Posterior cingulate gyrus (tissue), 11 donors: ENCODE data around the gene PITX2.
A peak's percentile ranks its signal among the peaks of the same experiment; 100 is the strongest.
"Not testable (repeated sequence)": the region's sequence is repeated elsewhere in the genome, so short reads cannot be mapped to it uniquely, and the experiment has no call there.

Experiments
- DNase-seq, 10 donors: peaks; one replicate each; pipeline versions ENCODE4 v3.0.0 to v3.0.0-alpha.2; 2020 to 2021; ENCODE audit warnings: mixed read lengths in 3 of 10
- intact Hi-C: fragments of 100-400 bp; cut with DNase I; formaldehyde crosslinking; loops from one replicate; pipeline ENCODE4 v1.15.1; 2023

The PITX2 gene

DNA sequence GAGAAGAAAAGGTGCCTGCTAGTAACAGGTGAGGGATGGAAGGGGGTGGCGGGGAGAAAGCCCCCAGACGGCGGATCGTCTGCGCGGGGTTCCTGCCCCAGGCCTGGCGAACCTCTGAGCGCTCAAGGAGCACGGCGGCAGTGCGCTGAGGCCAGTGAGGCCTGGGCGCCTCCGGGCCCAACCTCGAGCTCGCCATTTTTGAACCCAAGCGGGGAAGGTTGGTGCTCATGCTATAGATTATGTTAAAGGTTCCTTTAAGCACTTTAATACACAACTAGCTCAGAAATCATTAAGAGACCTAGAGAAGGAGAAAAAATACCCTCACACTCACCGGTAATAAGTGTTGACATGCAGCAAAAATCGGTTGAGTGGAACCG, 7.9 kb downstream of the PITX2 start:
- DNase-seq = peak in 1 of 10 donors; percentile 58
- intact Hi-C loops = no loop called here

DNA sequence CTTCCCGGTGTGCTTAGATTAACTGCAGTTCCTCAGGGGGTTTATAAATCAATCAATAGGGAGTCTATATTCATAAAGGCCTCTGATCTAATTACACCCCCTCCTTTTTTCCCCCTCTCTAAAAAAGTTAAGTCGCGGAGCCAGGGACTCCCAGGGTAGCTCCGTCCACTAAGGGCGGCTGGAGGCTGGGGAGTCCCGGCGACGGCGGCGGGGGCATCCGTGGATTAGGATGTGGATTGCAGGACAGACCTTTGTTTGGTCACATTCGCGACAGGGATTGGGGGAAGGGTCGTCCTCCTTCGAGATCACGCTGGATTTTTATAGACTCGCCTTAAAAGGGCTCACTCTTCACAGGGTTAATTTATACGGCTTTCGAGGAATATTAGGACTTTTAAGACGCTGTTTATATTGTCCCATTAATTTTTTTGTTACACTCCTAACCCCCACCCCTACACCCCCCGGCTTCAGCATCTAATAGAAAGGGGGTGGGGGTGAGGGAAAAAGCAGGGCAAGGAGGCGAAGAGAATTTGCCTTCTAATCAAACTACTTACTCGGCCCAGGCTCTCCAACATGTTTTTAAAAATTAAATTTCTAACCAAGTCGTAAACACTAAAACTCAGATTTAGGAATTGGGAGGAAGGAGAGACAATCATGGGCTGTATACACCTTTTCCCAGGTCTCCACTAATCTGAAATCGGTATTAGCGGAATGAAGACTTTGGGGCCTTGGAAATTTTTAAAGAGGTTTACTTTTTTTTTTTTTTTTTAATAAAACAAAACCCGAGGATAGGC, 8.5 kb downstream of the PITX2 start:
- DNase-seq = peak in 1 of 10 donors; percentile 69
- intact Hi-C loops = no loop called here

DNA sequence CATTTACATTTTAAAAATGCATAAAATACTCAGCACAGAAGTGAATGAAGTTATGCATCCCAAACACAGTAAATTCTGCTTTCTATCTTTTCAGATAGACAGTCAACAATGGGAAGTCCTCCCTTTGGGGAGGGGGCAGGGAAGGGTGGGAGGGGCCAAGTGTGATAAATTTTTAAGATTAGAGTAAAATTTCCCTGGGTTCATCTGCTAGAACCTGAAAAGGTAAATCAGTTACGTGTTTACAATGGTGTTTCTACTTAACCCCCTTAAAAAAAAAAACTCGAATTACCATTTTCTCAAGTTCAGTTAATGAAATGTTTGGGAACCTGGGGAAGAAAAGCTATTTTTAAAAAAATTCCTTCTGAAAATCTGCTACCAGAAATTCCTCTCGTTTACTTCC, 9.1 kb downstream of the PITX2 start:
- intact Hi-C loops = no loop called here
- DNase-seq = no peak

DNA sequence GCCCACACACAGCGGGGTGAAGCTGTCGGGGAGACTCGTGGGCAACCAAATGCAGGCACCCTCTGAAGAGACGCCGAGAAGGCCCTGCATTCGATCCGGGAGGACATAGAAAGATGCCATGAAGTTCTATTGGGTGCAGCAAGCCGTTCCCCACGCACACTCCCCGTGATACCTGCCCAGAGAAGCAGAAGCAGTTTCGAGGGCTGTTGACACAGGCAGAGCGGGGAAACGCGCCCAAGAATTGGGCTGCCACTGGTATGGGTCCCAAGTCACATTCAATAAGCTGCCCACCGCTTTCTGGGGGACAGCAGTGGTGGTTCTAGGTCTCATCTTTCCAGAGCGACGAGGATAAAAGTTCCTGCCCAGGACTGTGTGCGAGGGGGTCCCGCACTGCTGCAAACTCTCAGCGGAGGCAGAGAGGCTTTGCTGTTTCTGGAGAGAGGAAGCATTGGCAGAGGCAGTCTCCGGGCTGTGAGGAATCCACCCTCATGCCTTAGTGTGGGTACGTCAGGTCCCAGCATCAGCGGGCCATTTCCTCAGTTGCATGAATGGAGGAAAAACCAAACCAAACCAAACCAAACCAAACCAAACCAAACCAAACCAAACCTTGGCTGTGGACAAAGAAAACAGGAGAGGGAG, 10.1 kb downstream of the PITX2 start:
- DNase-seq = peak in 2 of 10 donors; percentile 49 to 74
- intact Hi-C loops = no loop called here

DNA sequence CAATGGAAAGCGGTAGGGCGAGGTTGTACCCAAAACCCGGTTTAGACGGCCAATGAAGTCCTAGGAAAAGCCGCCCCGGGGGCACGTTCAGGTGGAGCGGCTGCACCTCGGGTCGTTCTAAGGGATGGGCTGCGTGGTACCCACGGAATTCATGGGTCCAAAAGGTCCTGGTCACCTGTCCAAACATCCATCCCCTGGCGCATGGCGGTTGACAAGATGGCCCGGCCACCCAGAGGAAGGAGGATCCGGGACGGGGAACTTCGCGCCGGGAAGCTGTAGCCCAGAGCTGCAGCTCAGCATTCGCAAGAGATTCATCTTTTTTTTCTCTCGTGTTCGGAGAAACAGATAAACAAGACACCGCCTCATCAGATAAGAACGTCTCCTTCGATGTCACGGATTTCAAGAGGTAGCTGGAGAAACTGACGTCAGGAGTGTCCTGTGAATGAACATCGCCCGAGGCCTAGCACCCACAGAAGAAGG, 10.9 kb downstream of the PITX2 start:
- peak in 2 of 10 donors; percentile 52 to 67 for DNase-seq
- intact Hi-C loops = no loop called here

DNA sequence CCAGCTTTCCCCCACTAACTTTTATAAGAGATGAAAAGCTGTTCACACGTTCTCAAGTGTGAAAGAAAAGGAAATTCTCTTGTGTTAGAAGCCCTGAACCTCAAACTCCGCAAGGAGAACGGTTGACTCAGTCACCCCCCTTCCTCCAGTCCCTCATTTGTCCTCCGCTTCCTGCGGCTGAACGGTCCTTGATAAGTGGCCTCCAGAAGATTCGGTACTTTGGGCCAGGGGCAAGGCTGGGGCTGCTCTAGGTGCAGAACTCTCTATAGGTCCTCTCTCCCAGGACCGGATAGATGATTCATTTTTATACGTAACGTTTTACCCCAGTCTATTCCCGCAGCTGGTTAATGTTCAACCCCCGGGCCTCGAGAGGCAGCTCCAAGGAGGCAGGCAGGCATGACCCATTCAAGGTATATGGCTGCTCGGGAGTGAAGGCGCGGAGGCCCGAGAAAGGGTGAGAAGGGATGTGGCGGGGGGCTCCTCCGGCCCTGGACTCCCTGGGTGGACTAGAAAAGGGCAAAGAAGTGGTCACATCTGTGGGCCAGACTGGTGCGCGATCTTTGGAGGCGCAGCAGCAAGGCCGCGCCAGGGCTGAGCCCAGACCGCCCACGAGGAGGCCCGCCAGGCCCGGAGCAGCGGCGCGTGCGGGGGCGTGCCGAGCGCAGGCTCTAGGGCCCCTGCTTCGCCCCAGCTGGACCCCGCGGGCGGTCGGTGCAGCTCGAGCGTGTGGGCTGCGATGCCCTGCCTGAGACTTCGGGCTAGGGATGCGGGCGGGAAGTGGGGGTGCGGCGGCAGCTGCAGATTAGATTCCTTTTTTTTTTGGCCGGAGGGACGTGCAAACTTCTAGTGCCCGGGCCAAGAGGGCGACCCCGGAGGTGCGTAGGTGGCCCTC, 11.7 kb downstream of the PITX2 start:
- intact Hi-C loops = no loop called here
- DNase-seq = peak in 2 of 10 donors; percentile 47 to 66

DNA sequence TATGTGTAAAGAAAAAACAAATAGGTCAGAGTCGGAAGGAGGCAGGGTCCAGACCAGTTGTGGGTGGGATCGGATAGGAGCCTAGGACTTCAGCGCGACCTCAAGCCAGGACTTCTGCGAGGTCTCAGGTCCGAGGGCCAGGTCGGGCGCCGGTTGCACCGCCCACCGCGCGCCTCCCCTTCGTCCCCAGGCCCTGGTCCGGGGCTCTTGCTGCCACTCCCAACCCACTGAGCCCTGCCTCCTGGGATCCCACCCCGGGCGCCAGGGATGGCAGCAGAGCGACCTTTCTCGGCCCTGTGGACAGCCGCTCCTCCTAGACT, 12.3 kb downstream of the PITX2 start:
- intact Hi-C loops = no loop called here
- peak in 2 of 10 donors; percentile 66 for DNase-seq

DNA sequence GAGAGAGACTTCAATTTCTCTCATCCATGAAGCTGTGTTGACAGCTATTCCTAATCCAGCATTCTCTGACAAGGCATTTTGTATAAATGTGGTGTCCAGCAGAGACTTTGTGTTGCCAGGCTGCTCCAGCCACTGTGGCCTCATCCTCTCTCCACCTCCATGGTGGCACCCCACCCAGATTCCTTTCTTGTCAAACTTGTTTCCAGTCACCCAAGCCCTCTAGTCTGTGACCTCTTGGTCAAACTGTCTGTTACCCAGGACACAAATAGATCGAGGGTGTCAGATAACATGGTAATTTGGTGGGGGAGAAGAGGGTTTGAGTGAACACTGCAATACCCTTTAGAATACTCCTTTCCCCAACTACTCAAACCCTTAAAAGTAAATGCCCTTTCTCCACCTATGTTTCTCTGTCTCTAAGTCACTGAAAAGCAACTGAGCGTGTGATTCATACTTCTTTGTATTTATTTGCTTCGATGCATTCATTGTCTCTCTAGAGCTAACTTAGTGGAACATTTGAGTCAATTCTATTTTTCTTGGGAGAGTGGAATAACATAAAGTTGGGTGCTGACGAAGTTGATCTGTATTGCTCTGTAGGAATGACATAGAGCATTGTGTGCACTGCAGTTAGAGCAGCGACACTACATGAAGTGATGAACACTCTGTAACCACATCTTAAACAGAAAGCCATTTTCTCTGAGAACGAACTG, 13.7 kb downstream of the PITX2 start:
- intact Hi-C loops = no loop called here
- DNase-seq = no peak

DNA sequence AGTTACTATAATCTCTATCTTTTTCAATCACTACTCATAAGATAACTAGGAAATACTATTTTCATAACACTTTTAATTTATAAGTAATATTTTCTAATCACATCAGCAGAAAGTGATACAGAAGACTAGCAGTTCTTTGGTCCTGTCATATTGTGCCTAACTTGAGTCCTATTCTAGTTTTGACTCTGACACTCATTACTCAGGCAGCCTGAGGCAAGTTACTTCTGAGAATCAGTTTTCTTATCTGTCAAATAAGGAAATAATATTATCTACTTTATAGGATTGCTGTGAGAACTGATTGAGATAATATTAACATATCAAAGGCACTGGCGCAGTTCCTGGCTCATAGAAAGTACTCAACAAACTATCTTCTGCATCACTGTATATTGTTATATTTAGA, 17.8 kb downstream of the PITX2 start:
- intact Hi-C loops = no loop called here

DNA sequence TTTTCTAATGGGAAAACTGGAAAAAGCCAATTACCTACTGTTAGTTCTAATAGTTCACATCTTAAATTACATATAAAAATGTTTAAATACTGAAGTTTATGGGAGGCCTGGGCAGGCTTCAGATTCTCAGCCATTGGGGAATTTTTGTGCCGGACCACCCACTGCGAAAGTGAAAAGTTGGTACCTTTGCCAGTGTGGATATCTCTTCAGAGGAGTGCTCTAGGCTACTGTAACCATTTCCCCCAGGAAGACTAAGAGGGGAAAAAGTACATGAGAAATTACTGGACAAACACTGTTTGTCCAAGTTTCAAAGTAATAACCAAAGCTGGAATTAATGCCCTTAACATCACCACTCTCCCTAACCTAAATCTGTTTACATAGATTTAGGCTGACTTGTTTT, 20.8 kb downstream of the PITX2 start:
- intact Hi-C loops = no loop called here

More for the DNA sequence above, 17.8 kb downstream of the PITX2 start:
- DNase-seq = no peak

DNA sequence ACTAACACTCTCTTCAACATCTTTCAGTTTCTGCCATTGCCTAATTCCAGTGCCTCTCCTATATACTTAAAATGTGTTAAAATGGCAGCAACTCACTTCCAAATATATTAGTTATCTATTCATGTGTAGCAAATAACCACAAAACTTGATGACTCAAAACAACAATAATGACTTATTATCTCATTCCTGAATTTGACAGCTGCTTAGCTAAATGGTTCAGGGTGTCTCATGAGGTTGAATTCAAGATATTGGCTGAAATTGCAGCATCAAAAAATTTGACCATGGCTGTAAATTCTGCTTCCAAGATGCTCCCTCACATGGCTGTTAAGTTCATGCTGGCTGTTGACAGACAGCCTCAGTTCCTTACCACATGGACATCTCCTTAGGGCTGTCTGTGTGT, 25.3 kb downstream of the PITX2 start:
- DNase-seq = no peak
- intact Hi-C loops = no loop called here

More for the DNA sequence above, 20.8 kb downstream of the PITX2 start:
- no peak for DNase-seq

DNA sequence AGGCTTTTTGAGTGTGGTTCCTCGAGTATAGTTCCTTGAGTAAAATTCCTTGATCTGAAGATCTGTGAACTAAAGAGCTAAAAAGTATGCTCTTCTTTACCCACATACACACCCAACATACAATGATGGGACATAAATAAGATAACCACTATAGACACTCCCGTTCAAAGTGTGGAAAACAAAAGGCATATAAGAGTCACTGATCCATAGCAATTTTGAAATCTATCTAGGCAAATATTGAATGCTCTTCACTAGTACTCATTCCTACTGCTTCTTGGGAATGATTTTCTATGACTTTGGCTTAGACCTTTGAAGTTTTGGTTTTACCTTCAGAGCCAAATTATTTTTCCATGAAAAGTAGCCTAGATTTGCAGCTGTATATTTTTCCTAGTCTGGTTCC, 26.4 kb downstream of the PITX2 start:
- DNase-seq = no peak
- intact Hi-C loops = no loop called here

DNA sequence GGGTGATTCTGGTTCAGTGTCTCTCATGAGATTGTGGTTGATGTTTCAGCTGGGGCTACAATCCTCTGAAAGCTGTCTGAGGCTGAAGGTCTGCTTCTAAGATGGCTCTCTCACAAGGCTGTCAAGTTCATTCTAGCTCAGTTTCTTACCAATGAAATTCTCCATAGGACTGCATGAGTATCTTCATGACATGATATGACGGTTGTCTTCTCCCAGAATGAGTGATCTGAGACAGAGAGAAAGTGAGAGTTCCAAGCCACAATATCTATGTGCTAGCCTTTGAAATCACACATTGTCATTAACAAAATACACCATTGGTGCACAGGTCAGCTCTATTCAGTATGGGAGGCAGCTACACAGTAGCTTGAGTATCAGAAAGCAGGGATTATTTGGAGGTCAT, 27.3 kb downstream of the PITX2 start:
- intact Hi-C loops = no loop called here
- DNase-seq = no peak

DNA sequence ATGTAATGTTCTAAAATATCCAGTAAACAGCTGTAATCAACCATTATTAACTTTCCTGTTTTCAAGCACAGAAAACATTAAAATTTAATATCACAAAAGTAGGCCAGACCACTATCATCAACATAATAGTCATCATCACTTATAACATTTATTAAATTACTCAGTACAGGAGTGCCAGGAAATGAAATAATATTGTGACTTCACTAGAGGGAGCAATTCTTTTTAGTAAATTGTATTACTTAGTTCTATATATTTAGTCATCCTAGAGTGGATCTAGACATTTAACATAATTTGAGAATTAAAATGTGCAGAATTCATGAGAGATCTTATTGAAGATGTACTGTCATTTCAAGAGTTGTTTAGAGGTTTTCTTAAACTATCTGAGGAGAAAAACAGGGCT, 33.6 kb downstream of the PITX2 start:
- intact Hi-C loops = no loop called here
- DNase-seq = no peak

DNA sequence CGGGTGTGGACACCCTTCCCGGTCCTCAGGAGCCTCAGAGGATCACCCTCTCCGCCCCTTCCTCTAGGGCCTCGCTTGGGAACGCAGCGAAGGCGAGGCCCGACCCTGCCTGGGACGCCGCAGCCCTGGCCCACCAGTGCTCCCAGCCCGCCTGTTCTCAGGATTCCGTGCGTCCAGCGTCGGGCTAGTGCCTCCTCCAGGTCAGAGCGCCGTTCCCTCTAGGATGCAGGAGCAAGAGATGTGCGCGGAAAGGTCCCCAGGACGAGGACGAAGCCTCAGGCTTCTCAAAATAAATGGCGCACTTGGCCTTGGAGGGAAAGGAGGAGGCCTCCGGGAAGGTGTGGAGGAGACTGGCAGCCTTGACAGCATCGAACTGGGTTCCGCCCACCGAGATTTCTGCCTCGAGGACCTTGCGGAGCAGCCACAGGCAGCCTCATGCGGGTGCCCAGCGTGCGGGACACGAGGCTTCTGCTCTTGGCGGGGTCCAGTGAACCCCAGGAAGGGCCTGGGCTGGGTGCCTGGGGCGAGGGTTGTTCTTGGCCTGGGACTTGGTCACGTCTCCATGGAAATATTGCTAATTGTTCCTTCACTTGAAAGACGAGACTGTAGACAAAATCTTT, 35.1 kb downstream of the PITX2 start:
- intact Hi-C loops = no loop called here
- DNase-seq = peak in 2 of 10 donors; percentile 62 to 75

DNA sequence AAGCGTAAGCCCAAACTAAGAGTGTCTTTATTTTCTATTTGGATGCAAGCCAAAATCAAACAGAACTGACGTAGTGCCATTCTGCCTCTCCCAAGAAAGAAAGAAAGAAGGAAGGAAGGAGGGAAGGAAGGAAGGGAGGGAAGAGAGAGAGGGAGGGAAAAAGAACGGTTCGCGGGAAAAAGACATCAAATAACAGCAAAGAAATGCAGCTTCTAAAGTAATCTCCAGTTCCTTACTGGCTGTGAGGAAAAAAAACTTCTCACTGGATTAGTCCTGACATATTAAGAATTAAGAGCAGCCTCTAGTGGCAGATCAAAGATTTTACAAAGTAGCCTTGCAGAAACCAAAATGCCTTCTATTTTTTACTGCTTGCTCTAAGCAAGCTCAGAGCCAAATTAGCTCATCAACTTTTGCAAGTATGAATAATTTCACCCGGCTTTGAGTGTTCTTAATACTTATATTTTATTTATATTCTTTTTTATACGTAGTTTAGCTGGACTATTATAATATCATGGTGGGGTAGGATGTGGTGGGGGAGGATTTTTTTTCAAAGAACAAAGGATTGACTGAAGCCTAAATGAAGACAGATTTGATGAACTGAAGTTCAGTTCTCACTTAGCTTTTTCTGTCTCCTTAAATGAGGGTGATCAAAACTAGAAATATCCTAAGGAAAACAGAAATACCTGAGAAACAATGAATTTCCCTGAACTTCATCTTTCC, 36.6 kb downstream of the PITX2 start:
- no peak for DNase-seq
- intact Hi-C loops = no loop called here

DNA sequence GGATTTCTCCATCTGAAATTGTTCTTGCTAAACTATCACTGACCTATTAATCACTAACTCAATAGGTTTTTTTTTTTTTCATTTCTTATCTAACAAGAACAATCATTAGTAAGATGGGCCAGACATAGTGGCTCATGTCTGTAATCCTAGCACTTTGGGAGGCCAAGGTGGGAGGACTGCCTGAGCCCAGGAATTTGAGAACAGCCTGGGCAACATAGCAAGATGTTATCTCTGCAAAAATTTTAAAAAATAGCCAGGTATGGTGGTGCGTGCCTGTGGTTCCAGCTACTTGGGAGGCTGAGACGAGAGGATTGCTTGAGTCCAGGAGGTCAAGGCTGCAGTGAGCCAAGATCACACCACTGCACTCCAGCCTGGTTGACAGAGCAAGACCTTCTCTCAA, 46.2 kb downstream of the PITX2 start:
- intact Hi-C loops = not testable (repeated sequence)
- DNase-seq = peak in 1 of 10 donors; percentile 12
